H1 (cell line): ENCODE results near the gene C6orf136. TPM values are rescaled to one million over a fixed set of nuclear protein-coding genes. Genes with fewer than 3 reads are reported as not detected.

Experiments
- CTCF ChIA-PET: fragments of 300-600 bp; sonication (Branson Sonifier 250); formaldehyde crosslinking; loops from one replicate; lab custom pipeline; 2021; ENCODE audit not compliant: partially characterized antibody; lab: Charles Lee
- POLR2A ChIA-PET: fragments of 300-600 bp; sonication (Branson Sonifier 250); formaldehyde crosslinking; loops from one replicate; lab custom pipeline; 2021; ENCODE audit warnings: inconsistent platforms; ENCODE audit not compliant: partially characterized antibody; lab: Charles Lee
- DNase-seq, 2 experiments: peaks; one replicate each; pipeline versions ENCODE4 v3.0.0 to v3.0.0-alpha.2; 2010 to 2022; ENCODE audit warnings: low spot score in 2 of 2, low read depth in 1 of 2, mixed read lengths in 1 of 2
- FAIRE-seq: peaks from 2 replicates; lab custom pipeline; 2011; peaks lifted over from hg19 to GRCh38; lab: Jason Lieb, UNC
- H2AFZ ChIP-seq: 2 replicates; pipeline ENCODE4 v1.8.1; 2012; ENCODE audit warnings: low read length, inconsistent platforms
- H2AK5ac ChIP-seq: 2 replicates; pipeline ENCODE4 v1.6.1; 2013; ENCODE audit warnings: low read depth, low read length
- H2BK120ac ChIP-seq: replicated peaks from 2 replicates; pipeline ENCODE3; 2013; ENCODE audit warnings: low read depth, low read length, inconsistent platforms
- H2BK12ac ChIP-seq: 2 replicates; pipeline ENCODE4 v1.6.1; 2013; ENCODE audit warnings: low read depth, low read length
- H2BK15ac ChIP-seq: 2 replicates; pipeline ENCODE4 v1.6.1; 2013; ENCODE audit warnings: low read length
- H2BK20ac ChIP-seq: 2 replicates; pipeline ENCODE4 v1.6.1; 2013; ENCODE audit warnings: low read length
- H2BK5ac ChIP-seq: 2 replicates; pipeline ENCODE4 v1.6.1; 2013; ENCODE audit warnings: low read depth, low read length
- H3K14ac ChIP-seq: 2 replicates; pipeline ENCODE4 v1.6.1; 2013; ENCODE audit warnings: inconsistent platforms; ENCODE audit not compliant: insufficient read length
- H3K18ac ChIP-seq: 2 replicates; pipeline ENCODE4 v1.6.1; 2013; ENCODE audit warnings: low read length; ENCODE audit errors: extremely low read depth
- H3K23ac ChIP-seq: 2 replicates; pipeline ENCODE4 v1.6.1; 2013; ENCODE audit warnings: inconsistent platforms; ENCODE audit not compliant: insufficient read length
- H3K23me2 ChIP-seq: 2 replicates; pipeline ENCODE4 v1.6.1; 2013; ENCODE audit warnings: low read depth, low read length
- H3K27ac ChIP-seq: 2 replicates; pipeline ENCODE4 v1.6.1; 2011; ENCODE audit warnings: low read depth, low read length, inconsistent platforms
- H3K27me3 ChIP-seq, 4 experiments: replicated peaks in 1 of 4; 1 replicate in 1 of 4; 2 replicates in 3 of 4; pipeline versions ENCODE4 v1.6.1 to v1.8.1; 2011 to 2013; ENCODE audit warnings: low read length in 3 of 4, mild to moderate bottlenecking in 3 of 4, inconsistent platforms in 2 of 4, mixed read lengths in 2 of 4, moderate library complexity in 1 of 4; ENCODE audit not compliant: control insufficient read depth in 3 of 4, insufficient read depth in 3 of 4; ENCODE audit errors: extremely low read depth in 1 of 4
- H3K36me3 ChIP-seq, 4 experiments: 2 replicates each; pipeline versions ENCODE4 v1.6.1 to v1.8.1; 2011 to 2013; ENCODE audit warnings: mild to moderate bottlenecking in 4 of 4, low read length in 3 of 4, moderate library complexity in 2 of 4, control low read depth in 1 of 4, inconsistent platforms in 1 of 4; ENCODE audit not compliant: insufficient read depth in 4 of 4, control insufficient read depth in 2 of 4
- H3K4ac ChIP-seq: replicated peaks from 2 replicates; pipeline ENCODE3; 2013; ENCODE audit warnings: low read length, low read depth, mixed read lengths, inconsistent platforms; ENCODE audit not compliant: insufficient read length
- H3K4me1 ChIP-seq, 4 experiments: replicated peaks in 1 of 4; 1 replicate in 1 of 4; 2 replicates in 3 of 4; pipeline versions ENCODE4 v1.6.1 to v1.8.1; 2011 to 2013; ENCODE audit warnings: low read length in 3 of 4, inconsistent platforms in 2 of 4, mixed read lengths in 1 of 4; ENCODE audit not compliant: insufficient read depth in 4 of 4, control insufficient read depth in 3 of 4
- H3K4me2 ChIP-seq, 2 experiments: 2 replicates each; pipeline versions ENCODE4 v1.6.1 to v1.8.1; 2011 to 2013; ENCODE audit warnings: low read depth in 2 of 2, low read length in 2 of 2, control low read depth in 1 of 2, inconsistent platforms in 1 of 2, mild to moderate bottlenecking in 1 of 2; ENCODE audit not compliant: insufficient read depth in 1 of 2
- H3K4me3 ChIP-seq, 4 experiments: fragments of 200-600, 300-600 bp in 1 of 4; sonication (generic), shearing (Covaris generic), sonication (Bioruptor Twin) in 1 of 4; 2 replicates each; pipeline versions ENCODE4 v1.5.1 to v1.8.1; 2011 to 2016; ENCODE audit warnings: low read length in 4 of 4, low read depth in 3 of 4, control low read depth in 2 of 4, inconsistent platforms in 2 of 4, mild to moderate bottlenecking in 2 of 4, mixed read lengths in 1 of 4, moderate library complexity in 1 of 4; ENCODE audit not compliant: insufficient read depth in 2 of 4; ENCODE audit errors: extremely low read depth in 1 of 4
- H3K56ac ChIP-seq: replicated peaks from 2 replicates; pipeline ENCODE3; 2013; ENCODE audit warnings: low read depth, mild to moderate bottlenecking, mixed read lengths, low read length, inconsistent platforms; ENCODE audit not compliant: insufficient read length
- H3K79me1 ChIP-seq: 2 replicates; pipeline ENCODE4 v1.6.1; 2013; ENCODE audit warnings: low read depth, low read length, control low read depth
- H3K79me2 ChIP-seq, 2 experiments: 2 replicates each; pipeline versions ENCODE4 v1.6.1 to v1.8.1; 2012 to 2013; ENCODE audit warnings: low read length in 2 of 2, mild to moderate bottlenecking in 2 of 2, inconsistent platforms in 1 of 2; ENCODE audit not compliant: insufficient read depth in 2 of 2, control insufficient read depth in 1 of 2
- H3K9ac ChIP-seq, 4 experiments: replicated peaks in 1 of 4; 1 replicate in 1 of 4; 2 replicates in 3 of 4; pipeline versions ENCODE4 v1.6.1 to v1.8.1; 2011 to 2013; ENCODE audit warnings: low read depth in 3 of 4, low read length in 3 of 4, control low read depth in 2 of 4, mild to moderate bottlenecking in 2 of 4, moderate library complexity in 2 of 4, inconsistent platforms in 1 of 4; ENCODE audit errors: extremely low read depth in 1 of 4
- H3K9me3 ChIP-seq, 2 experiments: 2 replicates each; pipeline versions ENCODE4 v1.6.1 to v1.8.1; 2012 to 2013; ENCODE audit warnings: mild to moderate bottlenecking in 2 of 2, moderate library complexity in 2 of 2, control low read depth in 1 of 2, inconsistent platforms in 1 of 2, low read depth in 1 of 2, low read length in 1 of 2, mixed read lengths in 1 of 2; ENCODE audit not compliant: insufficient read depth in 2 of 2
- H4K20me1 ChIP-seq, 2 experiments: replicated peaks in 1 of 2; 2 replicates each; pipeline versions ENCODE3 to v1.8.1; 2011 to 2013; ENCODE audit warnings: inconsistent platforms in 2 of 2, low read length in 2 of 2, mild to moderate bottlenecking in 1 of 2; ENCODE audit not compliant: insufficient read depth in 2 of 2, control insufficient read depth in 1 of 2
- H4K5ac ChIP-seq: 2 replicates; pipeline ENCODE4 v1.6.1; 2013; ENCODE audit warnings: low read length, low read depth, mixed read lengths, inconsistent platforms; ENCODE audit not compliant: insufficient read length
- H4K8ac ChIP-seq: 2 replicates; pipeline ENCODE4 v1.8.0; 2013; ENCODE audit warnings: mild to moderate bottlenecking, moderate library complexity, low read length, inconsistent platforms; ENCODE audit not compliant: insufficient read depth; ENCODE audit errors: extremely low read depth
- H4K91ac ChIP-seq: replicated peaks from 2 replicates; pipeline ENCODE3; 2013; ENCODE audit warnings: low read length, mixed read lengths, inconsistent platforms; ENCODE audit not compliant: insufficient read length
- GTF2F1 ChIP-seq: IDR thresholded peaks from 2 replicates; pipeline ENCODE4 v1.6.1; 2012; ENCODE audit warnings: low read depth, low read length, improper control_type of control experiment, borderline replicate concordance
- JUND ChIP-seq: IDR thresholded peaks from 2 replicates; pipeline ENCODE4 v1.6.1; 2011; ENCODE audit warnings: mild to moderate bottlenecking, improper control_type of control experiment, low read length
- MAFK ChIP-seq: IDR thresholded peaks from 2 replicates; pipeline ENCODE4 v1.6.1; 2012; ENCODE audit warnings: low read depth, mild to moderate bottlenecking, improper control_type of control experiment, low read length
- RBBP5 ChIP-seq: IDR thresholded peaks from 2 replicates; pipeline ENCODE4 v1.7.1; 2012; ENCODE audit warnings: low read depth, mild to moderate bottlenecking, inconsistent platforms, low read length, moderate library complexity, borderline replicate concordance
- SIRT6 ChIP-seq: IDR thresholded peaks from one replicate; pipeline ENCODE4 v1.7.1; 2012; ENCODE audit warnings: low read length, inconsistent platforms
- TEAD4 ChIP-seq: IDR thresholded peaks from 2 replicates; pipeline ENCODE4 v1.6.1; 2012; ENCODE audit warnings: low read depth, low read length, inconsistent platforms, mixed read lengths
- WGBS, 2 experiments: shearing (Covaris generic) in 1 of 2; methylation state at CpG; one replicate each; pipeline versions ENCODE4 v1.1.6 to v1.1.7; 2013 to 2015; ENCODE audit warnings: low lambda C conversion rate in 2 of 2, mixed read lengths in 2 of 2, inconsistent platforms in 1 of 2, low coverage in 1 of 2, missing lambda C conversion rate in 1 of 2; ENCODE audit not compliant: insufficient replicate concordance in 2 of 2, insufficient coverage in 1 of 2, insufficient read length in 1 of 2; ENCODE audit errors: extremely low coverage in 1 of 2, missing lambda C conversion rate in 1 of 2; 5-methylcytosine and 5-hydroxymethylcytosine counted together
- polyA plus RNA-seq, 7 experiments: library from polyadenylated mRNA; depleted of rRNA in 3 of 7; stranded (reverse) in 5 of 7; unstranded in 2 of 7; fragments of >200 nt in 5 of 7; fragments of 200-250 nt in 2 of 7; gene quantifications; 1 replicate in 5 of 7; 2 replicates in 1 of 7; 4 replicates in 1 of 7; pipeline versions ENCODE4 v1.2.1 to v1.2.3, GENCODE V29; 2011 to 2013; ENCODE audit warnings: missing spikeins in 2 of 7, mixed read lengths in 2 of 7
- total RNA-seq: library from RNA; stranded (reverse); fragmentation: NEBNext Ultra II Directional; extraction: Animal tissue kit (Norgen Biotek cat#: 25700); gene quantifications from 2 replicates; pipeline ENCODE4 v1.2.1, GENCODE V29; 2021
- TF ChIP-seq, protein P1 (sequence below): IDR thresholded peaks from 2 replicates; pipeline ENCODE4 v1.6.1; 2012; ENCODE audit warnings: inconsistent platforms

C6orf136 gene
- total and polyA plus RNA-seq, 2 of the 8 experiments (the other 6 are each of a cell fraction or from before 2014, with no cell fraction given): 20.8 to 23.1 TPM

DNA sequence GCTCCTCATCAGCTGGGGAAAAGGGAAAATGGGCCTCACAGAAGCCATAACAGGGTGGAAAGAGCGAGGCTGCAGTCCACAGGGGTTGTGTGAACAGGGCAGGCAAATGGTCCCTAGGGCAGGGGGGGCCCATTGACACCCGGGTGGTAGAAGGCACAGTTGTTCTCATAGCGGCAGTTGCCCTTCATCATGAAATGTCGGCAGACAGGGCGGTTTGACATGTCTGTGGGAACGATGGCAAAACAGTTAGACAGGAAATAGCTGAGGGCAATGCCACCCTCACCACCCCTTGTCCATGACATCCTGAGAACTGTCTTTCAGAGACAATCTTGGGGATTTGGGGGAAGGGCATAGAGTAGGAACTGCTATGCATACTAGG is 45.5 kb upstream of the C6orf136 start:
- Histone ChIP-seq H3K9me3 (no peaks in the 10 kb centered on the region), H2AFZ (no peak overlapping the region), H3K4ac (no peak overlapping the region), H3K23ac (no peak overlapping the region), H3K23me2 (no peaks in the 10 kb centered on the region; the same call in 1 of the 2 replicates), H3K79me1 (no peaks in the 10 kb centered on the region; the same call in none of the 2 replicates), H4K8ac (no peak overlapping the region), H2BK5ac (no peak overlapping the region), H3K4me3 (no peak overlapping the region), H3K18ac (no peak overlapping the region), H4K91ac (no peak overlapping the region), H3K14ac (no peak overlapping the region), H3K56ac (no peak overlapping the region), H4K20me1 (peaks cover 9 to 38% of the 10 kb centered on the region in 2 experiments), H3K9ac (no peak overlapping the region), H2BK12ac (no peak overlapping the region), H3K4me1 (no peaks in the 10 kb centered on the region), H2BK15ac (no peak overlapping the region), H2BK20ac (no peak overlapping the region), H3K79me2 (no peaks in the 10 kb centered on the region), H3K27me3 (no peaks in the 10 kb centered on the region), H4K5ac (no peak overlapping the region), H3K36me3 (peaks cover 49 to 62% (median 57%) of the 10 kb centered on the region in 4 experiments), H3K27ac (no peak overlapping the region), H2AK5ac (no peak overlapping the region), H2BK120ac (no peak overlapping the region), H3K4me2 (no peak overlapping the region)
- POLR2A ChIA-PET: interaction anchor here (1.0 to 21.6 kb wide), 21 partner anchors 9 to 478 kb away, joined by 3 to 712 read pairs (median 5); partner anchors contain the start of genes ATAT1, C6orf136, DHX16 and GNL1
- FAIRE-seq (no peak), DNase-seq (no peak)
- 92% methylated on average over 6 of the region's 6 CpGs; no CpG with 5 or more reads in 1 of the 2 experiments for WGBS, 2 experiments
- CTCF ChIA-PET: interaction anchor here (0.9 to 5.7 kb wide), 7 partner anchors 9 to 118 kb away, joined by 3 to 35 read pairs (median 4); no protein-coding TSS in a partner anchor
- TF ChIP-seq SIRT6 (no peak), MAFK (no peak), TEAD4 (no peak), RBBP5 (no peak), GTF2F1 (no peak), JUND (no peak)
- TF ChIP-seq, protein P1, sequence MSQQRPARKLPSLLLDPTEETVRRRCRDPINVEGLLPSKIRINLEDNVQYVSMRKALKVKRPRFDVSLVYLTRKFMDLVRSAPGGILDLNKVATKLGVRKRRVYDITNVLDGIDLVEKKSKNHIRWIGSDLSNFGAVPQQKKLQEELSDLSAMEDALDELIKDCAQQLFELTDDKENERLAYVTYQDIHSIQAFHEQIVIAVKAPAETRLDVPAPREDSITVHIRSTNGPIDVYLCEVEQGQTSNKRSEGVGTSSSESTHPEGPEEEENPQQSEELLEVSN: no peak
